GM23338 (cell line): ENCODE measurements around the gene SYPL2.

ENCODE experiments used
- CREB1 ChIP-seq: fragments of 250-450 bp; sonication (Bioruptor Pico); IDR thresholded peaks from 2 replicates; pipeline ENCODE4 v1.5.0; 2020; ENCODE audit warnings: low read depth, mild to moderate bottlenecking, moderate library complexity
- CTCF ChIP-seq, 2 experiments: fragments of 200-600 bp in 1 of 2; sonication (generic) in 1 of 2; conservative IDR thresholded peaks; 2 replicates each; pipeline versions ENCODE4 v1.5.1 to v1.6.1; 2016 to 2017; ENCODE audit warnings: antibody characterized with exemption in 2 of 2, low read depth in 2 of 2, mild to moderate bottlenecking in 2 of 2, moderate library complexity in 1 of 2
- EZH2 ChIP-seq: fragments of 200-600 bp; sonication (generic); IDR thresholded peaks from one replicate; pipeline ENCODE4 v1.8.0; 2017; ENCODE audit warnings: antibody characterized with exemption, mild to moderate bottlenecking, low read depth; ENCODE audit not compliant: unreplicated experiment
- EZH2phosphoT487 ChIP-seq: fragments of 200-600 bp; sonication (generic); IDR thresholded peaks from one replicate; pipeline ENCODE4 v1.8.1; 2018; ENCODE audit warnings: antibody characterized with exemption; ENCODE audit not compliant: unreplicated experiment
- JUNB ChIP-seq: IDR thresholded peaks from one replicate; pipeline ENCODE4 v1.6.1; 2016; ENCODE audit warnings: antibody characterized with exemption; ENCODE audit not compliant: unreplicated experiment
- POLR2AphosphoS5 ChIP-seq: IDR thresholded peaks from 2 replicates; pipeline ENCODE4 v1.6.1; 2016; ENCODE audit warnings: antibody characterized with exemption, low read depth
- REST ChIP-seq: IDR thresholded peaks from one replicate; pipeline ENCODE4 v1.6.1; 2018; ENCODE audit warnings: antibody characterized with exemption; ENCODE audit not compliant: unreplicated experiment
- STAT1 ChIP-seq: IDR thresholded peaks from one replicate; pipeline ENCODE4 v1.6.1; 2016; ENCODE audit warnings: antibody characterized with exemption; ENCODE audit not compliant: unreplicated experiment
- ZNF114 ChIP-seq: fragments of 250-450 bp; sonication (Bioruptor Pico); IDR thresholded peaks from 2 replicates; pipeline ENCODE4 v1.5.0; 2020; ENCODE audit warnings: mild to moderate bottlenecking, moderate library complexity
- ZNF331 ChIP-seq: fragments of 250-450 bp; sonication (Bioruptor Pico); IDR thresholded peaks from 2 replicates; pipeline ENCODE4 v1.5.0; 2020; ENCODE audit warnings: low read depth, mild to moderate bottlenecking, moderate library complexity

- TF ChIP-seq CTCF (conservative IDR thresholded peaks at IDR 0.05; ENCODE audit: low read depth in 2 of 2) (no peak), CREB1 (CRISPR knock-in tag) (no peak), POLR2AphosphoS5 (no peak), EZH2 (no peak), EZH2phosphoT487 (no peak), REST (no peak), ZNF114 (no peak), STAT1 (no peak), JUNB (no peak), ZNF331 (no peak)
Observed at GRCh38 chr1:109423498-109423897, 42.8 kb upstream of the SYPL2 start.
